GM08714 (cell line): ENCODE measurements around the gene PRUNE2.

Experiments
- H3K4me3 ChIP-seq: fragments of 200-500 bp; sonication (Bioruptor generic); 2 replicates; pipeline ENCODE4 v1.5.1; 2014; ENCODE audit warnings: mild to moderate bottlenecking, low read length, inconsistent platforms
- ZNF274 ChIP-seq: IDR thresholded peaks from 2 replicates; pipeline ENCODE4 v1.6.1; 2012; ENCODE audit warnings: mild to moderate bottlenecking, low read depth, low read length

PRUNE2 gene

DNA sequence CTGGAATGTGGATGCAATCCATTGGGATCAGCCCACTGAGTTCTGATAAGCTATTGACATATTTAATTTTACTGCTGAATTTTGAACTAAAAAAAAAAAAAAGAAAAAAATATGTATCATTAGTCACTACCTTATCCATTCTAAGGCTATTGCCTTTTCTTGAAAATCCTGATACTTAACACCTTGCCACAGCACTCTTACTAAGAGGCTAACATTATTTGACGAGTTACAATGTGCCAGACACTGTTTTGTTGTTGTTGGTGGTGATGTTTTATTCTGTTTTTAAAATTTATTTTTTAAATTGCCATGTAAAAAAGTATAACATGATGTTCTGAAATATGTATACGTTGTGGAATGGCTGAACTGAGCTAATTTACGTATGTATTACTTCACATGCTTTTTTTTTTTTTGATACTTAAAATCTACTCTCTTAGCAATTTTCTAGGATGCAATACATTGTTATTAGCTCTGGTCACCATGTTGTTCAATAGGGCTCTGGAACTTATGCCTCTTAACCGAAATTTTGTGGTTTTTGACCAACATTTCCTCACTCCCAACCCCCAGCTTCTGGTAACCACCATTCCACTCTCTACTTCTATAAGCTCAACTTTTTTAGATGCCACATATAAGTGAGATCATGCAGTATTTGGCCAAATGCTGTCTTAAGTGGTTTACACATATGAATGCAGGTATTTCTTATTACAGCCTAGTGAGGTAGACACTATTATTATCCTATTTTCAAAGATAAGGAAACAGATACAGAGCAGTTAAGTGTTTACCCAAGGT lies 276.5 kb downstream of the PRUNE2 start:
- no peak overlapping the region for H3K4me3 ChIP-seq
- no peak for TF ChIP-seq ZNF274

DNA sequence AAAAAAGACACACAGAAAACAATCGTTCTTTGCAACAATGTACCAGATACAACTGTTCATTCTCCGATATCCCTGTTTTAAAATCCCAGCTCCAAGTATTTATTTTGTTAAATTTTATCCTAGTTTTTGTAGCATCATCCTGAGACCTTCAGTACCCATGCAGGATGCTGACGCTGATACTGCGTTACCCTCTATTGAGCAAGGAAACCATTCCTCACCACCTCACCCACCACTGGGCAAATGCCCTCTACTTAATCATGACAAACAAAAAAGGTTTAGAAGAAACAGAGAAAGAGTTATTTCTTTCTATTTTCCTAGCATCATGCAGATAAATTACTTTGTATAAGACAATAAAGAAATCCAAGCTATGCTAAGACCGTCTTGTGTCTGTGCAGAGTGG lies 277.8 kb downstream of the PRUNE2 start:
- no peak overlapping the region for H3K4me3 ChIP-seq
- TF ChIP-seq ZNF274: no peak

DNA sequence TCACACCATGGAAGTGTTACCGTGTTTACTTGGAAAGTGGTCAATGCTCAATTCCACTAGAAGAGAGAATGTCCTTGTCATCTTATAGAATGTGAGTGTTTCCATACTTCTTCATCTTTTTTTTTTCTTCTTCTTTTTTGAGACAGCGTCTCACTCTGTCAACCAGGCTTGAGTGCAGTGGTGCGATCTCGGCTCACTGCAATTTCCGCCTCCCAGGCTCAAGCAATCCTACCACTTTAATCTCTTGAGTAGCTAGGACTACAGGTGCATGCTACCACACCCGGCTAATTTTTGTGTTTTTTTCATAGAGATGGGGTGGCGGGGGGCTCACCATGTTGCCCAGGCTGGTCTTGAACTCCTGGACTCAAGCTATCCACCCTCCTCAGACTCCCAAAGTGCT lies 278.9 kb downstream of the PRUNE2 start:
- TF ChIP-seq ZNF274: no peak
- no peak overlapping the region for H3K4me3 ChIP-seq

DNA sequence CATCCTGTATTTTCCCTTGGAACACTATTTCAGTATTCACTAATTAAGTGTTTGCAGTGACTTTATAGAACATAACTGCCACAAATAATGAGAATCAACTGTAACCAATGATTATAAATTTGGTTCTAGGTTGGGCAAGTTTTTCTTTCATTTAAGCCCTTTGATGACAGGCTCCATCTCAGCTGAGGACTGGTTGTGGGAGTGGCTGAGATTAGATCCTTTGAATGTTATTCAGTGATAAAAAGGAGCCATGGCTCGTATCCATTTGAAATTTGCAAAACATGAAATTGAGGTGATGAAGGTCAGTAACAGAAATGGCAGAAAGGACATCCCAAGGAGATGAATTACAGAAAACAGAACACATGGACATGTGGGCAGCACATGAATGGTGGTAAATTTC lies 279.8 kb downstream of the PRUNE2 start:
- no peak overlapping the region for H3K4me3 ChIP-seq
- TF ChIP-seq ZNF274: no peak

DNA sequence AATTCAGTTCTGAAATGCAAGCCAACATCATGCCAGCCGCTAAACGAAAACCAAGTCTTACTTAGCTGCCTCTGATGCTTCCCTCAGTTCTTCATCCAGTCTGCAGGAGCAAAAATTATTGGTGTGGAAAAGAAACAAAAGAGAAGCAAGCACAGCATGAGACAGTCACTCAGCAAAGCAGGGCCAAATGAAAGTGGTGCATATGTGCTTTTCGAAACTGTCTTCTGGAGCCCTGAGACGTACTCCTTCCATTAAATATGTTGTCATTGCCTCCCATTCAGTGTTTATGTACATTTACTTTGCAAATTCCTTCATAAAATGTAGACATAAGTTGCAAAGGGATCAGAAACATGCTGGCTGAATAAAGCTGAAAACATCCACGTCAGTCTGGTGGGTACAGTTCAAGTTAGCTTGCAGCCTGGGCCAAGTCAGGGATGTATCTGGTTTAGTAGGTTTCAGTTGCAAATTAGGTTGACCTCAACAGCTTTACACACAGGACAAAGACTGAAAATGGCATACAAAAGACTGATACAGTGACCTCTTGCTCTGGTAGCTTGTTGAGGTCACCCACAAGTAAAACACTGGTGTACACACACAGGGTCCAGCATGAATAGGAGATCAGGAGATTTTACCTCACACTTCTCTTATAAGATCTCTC lies 281.4 kb downstream of the PRUNE2 start:
- H3K4me3 ChIP-seq: no peak overlapping the region
- no peak for TF ChIP-seq ZNF274

DNA sequence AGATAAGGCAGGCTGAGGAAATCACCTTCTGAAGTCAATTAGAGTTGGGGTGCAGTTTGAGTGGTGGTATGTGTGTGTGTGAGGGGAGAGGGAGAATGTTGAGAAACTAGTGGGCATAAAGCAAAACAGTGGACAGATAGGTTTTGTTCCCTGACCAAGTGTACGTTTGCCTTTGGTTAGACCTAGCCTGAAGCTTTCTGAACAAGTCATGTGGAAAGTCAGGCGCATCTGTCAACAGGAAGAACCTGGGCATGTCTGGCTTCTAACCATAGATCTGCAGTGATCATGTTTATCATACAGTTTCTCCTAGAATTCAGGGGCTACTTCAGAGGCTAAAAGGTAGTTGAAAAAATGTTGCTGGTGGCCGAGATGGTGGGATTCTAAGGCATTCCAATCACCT lies 284.9 kb downstream of the PRUNE2 start:
- no peak for TF ChIP-seq ZNF274
- H3K4me3 ChIP-seq: no peak overlapping the region

DNA sequence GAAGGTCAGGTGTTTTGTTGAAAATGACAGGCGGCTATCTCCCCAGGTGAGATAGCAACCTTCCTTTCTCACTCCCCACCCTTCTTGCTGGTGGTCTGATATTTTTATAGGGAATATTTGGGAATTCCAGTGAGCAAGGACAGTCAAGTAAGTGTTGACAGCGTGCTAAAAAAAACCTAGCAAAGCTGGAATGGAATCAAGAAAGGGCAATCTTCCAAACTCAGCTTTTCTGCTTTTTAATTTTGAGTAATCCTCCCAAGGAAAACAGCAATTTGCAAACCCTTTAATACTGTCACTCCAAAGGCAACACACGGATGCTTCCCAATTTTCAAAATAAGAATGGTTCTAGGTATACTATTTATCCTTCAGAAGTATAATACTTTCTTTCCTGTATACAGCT lies 285.3 kb downstream of the PRUNE2 start:
- TF ChIP-seq ZNF274: no peak
- no peak overlapping the region for H3K4me3 ChIP-seq

DNA sequence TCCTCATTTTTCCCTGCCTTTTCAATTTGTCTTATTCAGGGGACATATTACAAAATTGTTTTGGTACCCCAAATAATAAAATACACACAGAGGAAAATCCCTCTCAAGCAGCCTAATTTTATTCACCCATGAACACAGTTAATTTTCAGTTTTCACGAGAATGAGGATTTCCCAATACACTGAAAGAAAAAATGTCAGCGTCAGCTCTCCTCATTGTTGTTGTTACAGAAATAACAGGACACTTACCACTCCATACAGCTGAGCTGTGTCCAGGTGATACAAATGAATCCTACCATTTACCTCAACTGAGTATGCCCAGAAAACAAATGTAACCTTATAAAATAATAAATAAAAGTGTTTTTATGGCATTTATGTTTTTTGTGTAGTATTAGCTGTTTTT lies 286.3 kb downstream of the PRUNE2 start:
- no peak overlapping the region for H3K4me3 ChIP-seq
- no peak for TF ChIP-seq ZNF274

DNA sequence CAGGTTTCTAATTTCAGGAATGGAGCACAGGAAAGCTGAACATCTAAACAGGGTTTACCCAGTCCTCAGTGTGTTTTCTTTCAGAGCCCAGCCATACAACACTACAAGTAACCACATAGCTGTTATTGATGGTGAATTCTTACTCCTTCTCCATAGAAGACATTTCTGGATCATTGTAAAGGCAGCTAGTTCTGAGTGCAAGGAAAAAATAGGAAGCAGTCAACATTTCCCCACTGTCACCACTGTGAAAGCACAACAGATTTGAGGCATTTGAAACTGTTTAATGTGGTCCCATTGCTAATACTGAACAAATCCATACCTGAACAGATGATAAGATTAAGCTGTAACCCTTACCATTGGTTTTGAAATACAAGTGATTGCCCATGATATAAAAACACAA lies 286.7 kb downstream of the PRUNE2 start:
- TF ChIP-seq ZNF274: no peak

DNA sequence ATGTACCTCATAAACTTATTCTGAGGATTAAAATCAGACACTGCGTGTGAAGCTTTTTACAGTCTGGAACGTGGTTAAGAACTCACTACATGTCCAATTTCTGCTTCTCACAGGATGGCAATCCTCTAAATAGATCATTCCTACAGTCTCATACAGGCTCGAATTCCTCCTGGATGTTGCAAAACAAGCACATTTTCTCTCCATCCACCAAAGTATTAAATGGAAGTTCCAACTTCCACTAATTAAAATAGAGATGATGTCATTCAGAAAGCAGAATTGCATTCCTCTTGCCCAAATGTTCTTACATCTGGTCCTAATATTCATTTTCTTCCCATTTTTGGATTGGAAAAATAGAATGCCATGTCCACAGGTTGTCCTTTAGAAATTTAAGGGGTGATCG lies 287.2 kb downstream of the PRUNE2 start:
- TF ChIP-seq ZNF274: no peak
- no peak overlapping the region for H3K4me3 ChIP-seq

More for the DNA sequence above, 286.7 kb downstream of the PRUNE2 start:
- no peak overlapping the region for H3K4me3 ChIP-seq

DNA sequence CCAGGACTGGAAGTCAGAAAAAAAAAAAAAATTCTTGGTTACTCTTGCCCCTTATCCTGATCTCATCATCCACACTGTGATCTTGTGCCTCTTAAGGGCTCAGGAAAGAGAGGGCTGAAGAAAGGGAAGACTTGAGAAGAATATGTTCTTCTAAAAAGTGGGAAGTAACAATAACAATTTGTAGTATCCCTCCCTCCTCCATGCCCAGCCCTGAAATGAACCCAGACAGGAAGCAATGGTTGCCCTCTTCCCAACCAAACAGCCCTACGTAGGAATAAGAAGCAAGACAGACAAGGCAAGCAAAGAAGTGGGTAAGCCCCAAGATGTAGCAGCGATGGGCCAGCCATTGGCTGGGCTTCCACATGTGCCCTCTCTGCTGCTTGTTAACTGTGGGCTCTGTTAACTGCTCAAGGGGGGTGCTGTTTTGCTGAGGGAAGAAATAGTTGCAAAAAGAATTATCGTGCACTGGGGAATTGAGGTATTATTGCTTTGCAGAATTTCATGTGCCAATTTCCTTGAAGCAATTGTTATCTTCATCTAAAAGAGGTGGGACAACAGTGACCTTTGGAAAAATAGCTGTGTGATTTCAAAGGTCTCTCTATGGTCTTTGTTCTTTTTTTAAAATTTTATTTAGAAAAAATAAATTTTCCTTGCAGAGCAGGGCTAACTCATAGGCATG lies 288.3 kb downstream of the PRUNE2 start:
- no peak overlapping the region for H3K4me3 ChIP-seq
- TF ChIP-seq ZNF274: no peak

DNA sequence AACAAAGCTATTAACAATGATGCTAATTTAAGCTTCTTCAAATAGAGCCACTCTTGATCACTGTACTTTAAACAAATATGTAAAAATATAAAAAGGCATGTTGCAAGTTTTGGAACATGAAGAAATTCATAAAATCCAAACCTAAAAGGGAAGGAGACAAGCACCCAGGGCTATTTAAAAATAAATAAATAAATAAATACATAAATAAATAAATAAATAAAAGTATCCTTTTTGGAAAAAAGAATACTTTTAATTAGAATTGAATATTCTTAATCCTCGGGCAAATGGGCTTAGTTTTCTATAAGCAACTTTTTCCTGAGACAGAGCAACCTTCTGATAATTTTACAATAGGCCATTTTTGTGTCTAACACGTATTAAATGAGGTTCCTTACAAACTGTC lies 289.1 kb downstream of the PRUNE2 start:
- TF ChIP-seq ZNF274: no peak
- no peak overlapping the region for H3K4me3 ChIP-seq

DNA sequence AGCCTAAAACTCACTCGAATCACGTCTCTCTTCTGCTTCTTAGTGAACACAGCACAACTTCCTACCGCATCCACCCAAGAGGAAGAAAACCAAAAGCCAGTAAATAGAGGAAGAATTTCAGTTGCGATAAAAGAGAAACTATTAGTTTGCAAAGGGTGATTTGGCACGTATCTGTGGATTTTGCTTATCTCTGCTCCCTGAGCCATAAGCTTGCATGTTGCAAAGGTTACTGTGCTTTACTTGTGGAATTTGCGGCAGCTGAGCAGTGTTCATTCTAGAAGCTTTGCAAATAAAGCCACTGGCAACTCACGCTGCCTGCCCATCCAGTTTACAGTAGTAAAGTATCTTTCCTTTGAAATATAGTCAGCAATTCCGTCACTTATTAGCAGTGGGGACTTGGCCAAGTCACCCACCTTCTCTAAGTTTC lies 290.7 kb downstream of the PRUNE2 start:
- TF ChIP-seq ZNF274: no peak
- no peak overlapping the region for H3K4me3 ChIP-seq

DNA sequence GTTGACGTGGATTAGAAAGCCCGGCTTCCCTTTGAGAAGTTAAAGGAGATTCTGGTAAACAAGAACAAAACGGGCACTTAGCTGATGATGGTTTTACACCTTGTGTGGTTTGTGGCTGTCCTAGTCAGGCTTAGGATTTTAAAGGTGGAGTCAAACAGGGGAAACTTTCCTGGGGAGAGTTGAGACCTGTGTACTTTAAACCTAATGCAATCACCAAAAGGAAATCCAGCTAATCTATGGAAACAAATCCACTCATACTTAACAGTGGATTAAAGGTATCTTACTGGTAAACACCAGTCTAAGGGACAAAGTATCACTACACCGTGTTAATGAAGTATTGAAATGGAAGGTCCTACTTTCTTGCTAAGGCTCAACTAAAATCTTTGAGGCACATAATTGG lies 291.9 kb downstream of the PRUNE2 start:
- no peak for TF ChIP-seq ZNF274
- H3K4me3 ChIP-seq: no peak overlapping the region
